Cardiac fibroblast (primary cell): ENCODE measurements around the gene DNM3.

Source experiments
- DNase-seq, 2 donors: peaks; one replicate each; pipeline versions ENCODE4 v3.0.0 to v3.0.0-alpha.2; 2010; ENCODE audit warnings: low read depth in 2 of 2
- H3K4me3 ChIP-seq, 2 donors: replicated peaks in 1 of 2; 1 replicate in 1 of 2; 2 replicates in 1 of 2; pipeline ENCODE4 v1.5.1; 2011; ENCODE audit warnings: low read depth in 2 of 2, low read length in 2 of 2, mild to moderate bottlenecking in 2 of 2, moderate library complexity in 1 of 2
- TF ChIP-seq, protein P1 (sequence below): IDR thresholded peaks from one replicate; pipeline ENCODE4 v1.5.1; 2011; ENCODE audit warnings: low read depth, mild to moderate bottlenecking, low read length, inconsistent platforms

Gene DNM3

DNA sequence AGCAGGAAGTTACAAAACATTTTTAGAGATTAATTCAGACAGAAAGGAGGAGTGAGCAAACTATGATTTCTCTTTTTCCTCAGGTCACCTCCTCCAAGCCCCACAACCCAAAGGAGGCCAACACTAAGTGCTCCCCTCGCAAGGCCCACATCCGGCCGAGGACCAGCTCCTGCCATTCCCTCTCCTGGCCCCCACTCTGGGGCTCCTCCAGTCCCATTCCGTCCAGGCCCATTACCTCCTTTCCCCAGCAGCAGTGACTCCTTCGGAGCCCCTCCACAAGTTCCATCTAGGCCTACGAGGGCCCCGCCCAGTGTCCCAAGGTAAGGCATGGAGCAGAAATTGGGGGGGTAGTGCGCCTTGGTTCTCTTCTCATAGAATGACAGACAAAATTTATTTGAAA lies 547.2 kb downstream of the DNM3 start:
- DNase-seq, result no peak
- H3K4me3 ChIP-seq, result no peak overlapping the region
- TF ChIP-seq, protein P1, sequence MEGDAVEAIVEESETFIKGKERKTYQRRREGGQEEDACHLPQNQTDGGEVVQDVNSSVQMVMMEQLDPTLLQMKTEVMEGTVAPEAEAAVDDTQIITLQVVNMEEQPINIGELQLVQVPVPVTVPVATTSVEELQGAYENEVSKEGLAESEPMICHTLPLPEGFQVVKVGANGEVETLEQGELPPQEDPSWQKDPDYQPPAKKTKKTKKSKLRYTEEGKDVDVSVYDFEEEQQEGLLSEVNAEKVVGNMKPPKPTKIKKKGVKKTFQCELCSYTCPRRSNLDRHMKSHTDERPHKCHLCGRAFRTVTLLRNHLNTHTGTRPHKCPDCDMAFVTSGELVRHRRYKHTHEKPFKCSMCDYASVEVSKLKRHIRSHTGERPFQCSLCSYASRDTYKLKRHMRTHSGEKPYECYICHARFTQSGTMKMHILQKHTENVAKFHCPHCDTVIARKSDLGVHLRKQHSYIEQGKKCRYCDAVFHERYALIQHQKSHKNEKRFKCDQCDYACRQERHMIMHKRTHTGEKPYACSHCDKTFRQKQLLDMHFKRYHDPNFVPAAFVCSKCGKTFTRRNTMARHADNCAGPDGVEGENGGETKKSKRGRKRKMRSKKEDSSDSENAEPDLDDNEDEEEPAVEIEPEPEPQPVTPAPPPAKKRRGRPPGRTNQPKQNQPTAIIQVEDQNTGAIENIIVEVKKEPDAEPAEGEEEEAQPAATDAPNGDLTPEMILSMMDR, result no peak

GRCh38 chr1:172390301-172390682 lies 549.0 kb downstream of the DNM3 start:
- no peak for DNase-seq
- TF ChIP-seq, protein P1, result no peak
- no peak overlapping the region for H3K4me3 ChIP-seq

GRCh38 chr1:172390683-172391551 lies 549.6 kb downstream of the DNM3 start:
- TF ChIP-seq, protein P1, result no peak
- H3K4me3 ChIP-seq, result no peak overlapping the region
- peak in 1 of 2 donors; percentile 47 for DNase-seq

DNA sequence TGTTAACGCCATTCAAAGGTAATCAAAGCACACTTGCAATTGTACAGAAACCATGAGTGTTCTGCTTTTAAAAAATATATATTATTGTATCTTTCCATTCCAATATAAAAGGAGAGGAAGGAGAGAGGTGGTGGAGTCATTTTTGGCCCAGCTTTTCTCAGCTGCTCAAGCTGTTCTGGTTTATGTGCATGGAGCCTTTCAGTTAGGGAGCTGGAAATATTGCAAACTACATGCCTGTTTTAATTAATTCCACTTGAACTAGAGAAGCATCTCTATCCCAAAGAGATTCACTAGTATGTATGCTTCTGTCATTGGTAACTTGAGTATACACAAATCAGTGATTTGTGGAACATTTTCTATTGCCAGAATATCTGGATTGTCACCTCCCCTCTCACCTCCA lies 550.7 kb downstream of the DNM3 start:
- DNase-seq, result no peak
- TF ChIP-seq, protein P1, result no peak
- no peak overlapping the region for H3K4me3 ChIP-seq

DNA sequence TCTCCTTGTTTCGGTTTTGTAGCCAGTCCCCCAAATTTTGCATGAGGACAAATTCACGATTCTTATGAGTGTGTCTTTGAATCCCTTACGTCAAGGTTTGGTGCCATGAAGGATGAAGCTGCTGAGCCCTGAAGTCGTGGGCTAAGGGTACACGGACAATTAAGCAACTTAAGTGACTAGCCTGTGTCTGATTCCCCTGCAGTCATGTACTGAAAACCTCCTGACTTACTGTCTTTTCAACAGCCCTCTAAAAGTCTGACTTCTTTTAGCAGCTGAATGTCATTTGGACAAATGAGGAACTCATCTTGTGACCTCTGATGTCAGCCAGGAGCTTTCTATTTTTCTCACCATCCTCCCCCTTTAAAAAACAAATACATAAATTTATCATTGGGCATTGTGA lies 552.1 kb downstream of the DNM3 start:
- DNase-seq, result no peak
- H3K4me3 ChIP-seq, result no peak overlapping the region
- TF ChIP-seq, protein P1, result no peak

GRCh38 chr1:172394141-172394751 lies 552.9 kb downstream of the DNM3 start:
- no peak for DNase-seq
- TF ChIP-seq, protein P1, result no peak
- no peak overlapping the region for H3K4me3 ChIP-seq
